ENCODE measurements around the gene DNAH14.
"Not testable (repeated sequence)": the region's sequence is repeated elsewhere in the genome, so short reads cannot be mapped to it uniquely, and the experiment has no call there.

Gene DNAH14

GRCh38 chr1:225152061-225152460 is 222.6 kb downstream of the DNAH14 start:
- DNase-seq (ENCODE audit: low spot score) = no peak

GRCh38 chr1:225155555-225155954 is 226.1 kb downstream of the DNAH14 start:
- DNase-seq (ENCODE audit: low spot score) = no peak

GRCh38 chr1:225156254-225156653 is 226.8 kb downstream of the DNAH14 start:
- no peak for DNase-seq (ENCODE audit: low spot score)

GRCh38 chr1:225158291-225158690 is 228.8 kb downstream of the DNAH14 start:
- no peak for DNase-seq (ENCODE audit: low spot score)

GRCh38 chr1:225159793-225160192 is 230.3 kb downstream of the DNAH14 start:
- DNase-seq (ENCODE audit: low spot score) = no peak

- not testable (repeated sequence) for DNase-seq (ENCODE audit: low spot score)
Observed at GRCh38 chr1:225177409-225177808, 247.9 kb downstream of the DNAH14 start.

- DNase-seq (ENCODE audit: low spot score) = no peak
Observed at GRCh38 chr1:225179686-225180085, 250.2 kb downstream of the DNAH14 start.

- no peak for DNase-seq (ENCODE audit: low spot score)
Observed at GRCh38 chr1:225182716-225183115, 253.2 kb downstream of the DNAH14 start.

- DNase-seq (ENCODE audit: low spot score) = no peak
Observed at GRCh38 chr1:225191199-225191753, 261.8 kb downstream of the DNAH14 start.

GRCh38 chr1:225201447-225201846 is 272.0 kb downstream of the DNAH14 start:
- no peak for DNase-seq (ENCODE audit: low spot score)

GRCh38 chr1:225207791-225208190 is 278.3 kb downstream of the DNAH14 start:
- no peak for DNase-seq (ENCODE audit: low spot score)

GRCh38 chr1:225209153-225209552 is 279.7 kb downstream of the DNAH14 start:
- DNase-seq (ENCODE audit: low spot score) = no peak

GRCh38 chr1:225210180-225210579 is 280.7 kb downstream of the DNAH14 start:
- not testable (repeated sequence) for DNase-seq (ENCODE audit: low spot score)

GRCh38 chr1:225211694-225212442 is 282.4 kb downstream of the DNAH14 start:
- not testable (repeated sequence) for DNase-seq (ENCODE audit: low spot score)

GRCh38 chr1:225224287-225224686 is 294.8 kb downstream of the DNAH14 start:
- DNase-seq (ENCODE audit: low spot score) = no peak

GRCh38 chr1:225225681-225226080 is 296.2 kb downstream of the DNAH14 start:
- DNase-seq (ENCODE audit: low spot score) = no peak

GRCh38 chr1:225228871-225229303 is 299.4 kb downstream of the DNAH14 start:
- no peak for DNase-seq (ENCODE audit: low spot score)

GRCh38 chr1:225229429-225229828 is 300.0 kb downstream of the DNAH14 start:
- not testable (repeated sequence) for DNase-seq (ENCODE audit: low spot score)

GRCh38 chr1:225230483-225230882 is 301.0 kb downstream of the DNAH14 start:
- DNase-seq (ENCODE audit: low spot score) = no peak

GRCh38 chr1:225232930-225233329 is 303.5 kb downstream of the DNAH14 start:
- DNase-seq (ENCODE audit: low spot score) = not testable (repeated sequence)

- DNase-seq (ENCODE audit: low spot score) = no peak
Observed at GRCh38 chr1:225242611-225243010, 313.1 kb downstream of the DNAH14 start.

GRCh38 chr1:225250432-225250831 is 321.0 kb downstream of the DNAH14 start:
- peak; percentile 4 for DNase-seq (ENCODE audit: low spot score)

- DNase-seq (ENCODE audit: low spot score) = no peak
Observed at GRCh38 chr1:225253173-225253572, 323.7 kb downstream of the DNAH14 start.

- no peak for DNase-seq (ENCODE audit: low spot score)
Observed at GRCh38 chr1:225253784-225254183, 324.3 kb downstream of the DNAH14 start.
